GM12875 (cell line): ENCODE measurements around the gene OXCT1.

Experiments used
- H3K4me3 ChIP-seq: one replicate; pipeline ENCODE4 v1.5.1; 2011; ENCODE audit warnings: low read depth, low read length, control low read depth
- TF ChIP-seq, protein P1 (sequence below): IDR thresholded peaks from 2 replicates; pipeline ENCODE4 v1.5.1; 2011; ENCODE audit warnings: low read depth, mild to moderate bottlenecking, control low read depth, inconsistent platforms, low read length, moderate library complexity, borderline replicate concordance; ENCODE audit not compliant: insufficient read depth

OXCT1 gene

DNA sequence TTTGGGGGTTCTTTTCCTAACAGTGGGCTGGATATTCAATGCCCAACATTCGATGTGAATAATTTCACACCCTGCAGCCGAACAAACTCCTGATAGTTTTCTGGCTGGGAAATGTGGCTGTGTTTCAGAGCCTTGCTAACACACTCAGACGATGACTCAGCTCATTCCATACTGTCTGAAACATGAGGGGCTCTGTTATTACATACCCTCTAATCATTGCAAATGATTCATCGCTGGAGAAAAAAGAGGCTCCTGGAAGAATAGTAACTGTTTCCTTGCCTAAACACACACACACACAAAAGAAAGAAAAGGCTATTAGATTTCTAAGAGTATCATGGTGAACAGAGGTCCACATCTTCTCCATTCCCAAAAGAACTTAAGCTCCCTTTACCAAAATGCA is 75.8 kb downstream of the OXCT1 start:
- TF ChIP-seq, protein P1, sequence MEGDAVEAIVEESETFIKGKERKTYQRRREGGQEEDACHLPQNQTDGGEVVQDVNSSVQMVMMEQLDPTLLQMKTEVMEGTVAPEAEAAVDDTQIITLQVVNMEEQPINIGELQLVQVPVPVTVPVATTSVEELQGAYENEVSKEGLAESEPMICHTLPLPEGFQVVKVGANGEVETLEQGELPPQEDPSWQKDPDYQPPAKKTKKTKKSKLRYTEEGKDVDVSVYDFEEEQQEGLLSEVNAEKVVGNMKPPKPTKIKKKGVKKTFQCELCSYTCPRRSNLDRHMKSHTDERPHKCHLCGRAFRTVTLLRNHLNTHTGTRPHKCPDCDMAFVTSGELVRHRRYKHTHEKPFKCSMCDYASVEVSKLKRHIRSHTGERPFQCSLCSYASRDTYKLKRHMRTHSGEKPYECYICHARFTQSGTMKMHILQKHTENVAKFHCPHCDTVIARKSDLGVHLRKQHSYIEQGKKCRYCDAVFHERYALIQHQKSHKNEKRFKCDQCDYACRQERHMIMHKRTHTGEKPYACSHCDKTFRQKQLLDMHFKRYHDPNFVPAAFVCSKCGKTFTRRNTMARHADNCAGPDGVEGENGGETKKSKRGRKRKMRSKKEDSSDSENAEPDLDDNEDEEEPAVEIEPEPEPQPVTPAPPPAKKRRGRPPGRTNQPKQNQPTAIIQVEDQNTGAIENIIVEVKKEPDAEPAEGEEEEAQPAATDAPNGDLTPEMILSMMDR: no peak
- no peak overlapping the region for H3K4me3 ChIP-seq

DNA sequence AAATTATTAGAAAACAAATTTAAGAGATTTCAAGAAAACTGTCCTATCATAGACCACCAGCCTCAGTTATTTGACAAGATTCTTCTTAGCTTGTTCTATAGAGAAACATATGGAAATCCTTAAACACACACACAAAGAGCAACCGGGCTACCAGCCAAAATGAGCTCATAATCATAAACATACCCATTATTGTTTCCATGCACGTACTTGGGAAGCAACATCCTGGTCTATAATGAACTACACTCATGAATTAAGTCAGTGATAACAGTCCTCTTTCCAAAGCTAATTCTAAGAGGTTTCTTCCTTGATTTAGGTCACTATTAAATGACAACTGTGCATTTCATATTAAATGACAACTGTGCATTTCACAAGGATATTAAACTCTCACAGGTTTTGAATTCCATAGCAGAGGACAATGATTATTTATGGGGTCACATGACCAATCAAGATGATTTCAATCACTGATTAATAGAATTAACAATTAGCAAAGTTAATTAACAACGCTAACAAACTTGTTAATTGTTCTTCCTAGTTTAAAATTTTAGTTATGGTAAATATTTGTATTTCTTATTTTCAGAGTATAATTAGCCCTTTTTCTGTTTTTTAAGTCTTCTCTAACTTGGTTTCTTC is 77.0 kb downstream of the OXCT1 start:
- TF ChIP-seq, protein P1: no peak
- H3K4me3 ChIP-seq: no peak overlapping the region

DNA sequence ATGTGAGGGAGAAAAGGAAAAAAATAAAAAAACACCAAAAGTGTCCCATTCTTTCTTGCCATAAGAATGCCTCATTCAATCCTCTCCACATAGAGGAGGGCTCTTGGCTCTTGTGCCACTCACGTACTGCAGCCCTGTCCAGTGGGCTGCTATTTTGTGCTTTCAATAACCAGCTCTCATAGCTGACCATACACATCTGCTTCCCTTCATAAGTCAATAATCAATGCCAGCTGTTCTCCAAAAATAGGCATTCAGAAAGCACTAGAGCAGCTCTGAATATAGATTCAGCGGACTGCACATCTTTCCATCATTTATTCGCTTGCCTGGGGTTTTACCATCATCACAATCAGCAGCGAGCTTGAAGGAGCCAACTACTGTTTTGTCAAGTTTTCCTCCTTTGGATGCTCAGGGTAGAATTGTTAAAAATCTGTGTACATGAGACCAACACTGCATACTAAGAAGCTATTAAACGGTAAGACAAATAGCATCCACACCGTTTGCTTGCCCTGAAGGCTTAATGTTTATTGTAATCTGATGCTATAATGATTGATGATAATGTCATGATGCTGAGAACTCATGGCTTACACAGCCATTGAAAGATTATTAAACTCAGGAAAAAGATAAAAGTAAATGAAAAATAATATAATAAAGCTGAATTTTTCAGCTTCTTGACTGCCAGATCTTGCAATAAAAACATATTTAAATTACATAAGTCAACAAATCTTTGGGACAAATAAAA is 80.0 kb downstream of the OXCT1 start:
- no peak overlapping the region for H3K4me3 ChIP-seq
- TF ChIP-seq, protein P1: no peak

DNA sequence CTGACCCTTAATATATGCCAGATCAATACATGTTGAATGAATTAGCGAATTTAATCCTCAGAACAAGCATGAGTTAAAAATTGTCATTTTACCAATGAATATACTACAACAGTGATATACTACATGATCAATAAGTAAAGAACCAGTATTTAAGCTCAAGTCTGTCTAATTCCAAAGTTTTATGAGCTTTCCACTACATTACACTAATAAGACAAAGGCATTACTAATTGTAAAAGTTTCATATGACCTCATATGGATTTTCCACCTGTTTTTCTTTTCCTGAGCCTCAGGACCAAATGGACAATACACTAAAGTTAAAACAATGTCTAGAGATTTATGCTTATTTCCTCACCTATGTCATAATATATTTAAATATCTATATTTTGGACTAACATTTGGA is 80.8 kb downstream of the OXCT1 start:
- no peak overlapping the region for H3K4me3 ChIP-seq
- TF ChIP-seq, protein P1: no peak

DNA sequence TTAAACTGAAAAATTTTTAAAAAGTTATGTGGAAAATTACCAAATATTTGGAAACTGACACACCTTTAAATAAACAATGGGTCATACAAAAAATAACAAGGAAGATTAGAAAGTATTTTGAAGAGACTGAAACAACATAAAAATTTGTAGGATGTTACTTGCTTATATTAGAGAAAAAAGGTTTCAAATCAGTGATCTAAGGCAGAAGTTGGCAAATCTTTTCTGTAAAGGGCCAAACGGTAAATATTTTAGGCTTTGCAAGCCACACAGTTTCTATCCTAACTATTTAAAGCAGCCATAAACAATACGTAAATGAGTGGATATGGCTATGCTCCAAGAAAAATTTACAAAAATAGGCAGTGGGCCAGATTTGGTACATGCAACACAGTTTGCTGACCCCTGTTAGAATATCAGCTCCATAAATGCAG is 81.3 kb downstream of the OXCT1 start:
- TF ChIP-seq, protein P1: no peak
- no peak overlapping the region for H3K4me3 ChIP-seq

DNA sequence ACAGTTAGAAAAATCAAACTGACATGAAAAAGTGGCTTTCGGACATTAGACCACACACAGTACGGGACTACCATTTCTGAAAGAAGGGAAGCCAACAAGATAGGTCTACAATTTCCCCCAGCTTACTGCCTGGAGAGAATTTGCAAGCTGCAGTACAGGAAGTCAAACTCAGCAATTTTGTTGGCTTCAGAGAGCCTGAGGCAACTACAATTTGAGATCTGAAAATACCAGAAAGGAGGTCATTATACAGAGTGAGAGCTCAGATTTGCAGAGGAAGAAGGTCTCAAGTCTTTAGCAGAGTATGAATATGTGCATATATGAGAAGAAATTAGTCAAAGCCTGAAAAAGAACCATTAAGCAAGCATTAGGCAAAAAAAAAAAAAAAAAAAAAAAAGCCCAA is 83.0 kb downstream of the OXCT1 start:
- no peak overlapping the region for H3K4me3 ChIP-seq
- TF ChIP-seq, protein P1: no peak

DNA sequence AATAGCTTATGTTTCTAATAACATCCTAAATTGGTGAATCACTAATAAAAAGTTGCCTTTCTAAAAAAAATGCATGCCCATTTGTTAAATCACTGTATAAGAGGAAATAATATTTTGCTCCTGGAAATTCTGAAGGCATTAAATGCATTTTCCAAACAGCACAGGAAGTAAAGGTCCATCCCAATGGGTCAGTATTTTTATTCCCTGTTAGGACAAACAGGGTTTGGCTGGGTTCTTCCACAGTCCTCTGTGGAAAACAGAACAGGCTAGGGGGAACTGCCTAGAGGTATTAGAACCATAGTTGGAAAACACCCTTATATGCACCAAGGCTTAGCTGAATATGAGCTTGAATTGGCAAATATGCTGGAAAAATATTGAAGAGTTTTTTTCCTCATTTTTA is 85.2 kb downstream of the OXCT1 start:
- no peak overlapping the region for H3K4me3 ChIP-seq
- TF ChIP-seq, protein P1: no peak
